NCI-H1092 treated with DMSO at 0.1 percent for 48 hours (cell line): Measurements from ENCODE around the gene FXYD2.

Source experiments
- DNase-seq: peaks from one replicate; lab custom pipeline; 2025; lab: John Stamatoyannopoulos, UW

FXYD2 gene

DNA sequence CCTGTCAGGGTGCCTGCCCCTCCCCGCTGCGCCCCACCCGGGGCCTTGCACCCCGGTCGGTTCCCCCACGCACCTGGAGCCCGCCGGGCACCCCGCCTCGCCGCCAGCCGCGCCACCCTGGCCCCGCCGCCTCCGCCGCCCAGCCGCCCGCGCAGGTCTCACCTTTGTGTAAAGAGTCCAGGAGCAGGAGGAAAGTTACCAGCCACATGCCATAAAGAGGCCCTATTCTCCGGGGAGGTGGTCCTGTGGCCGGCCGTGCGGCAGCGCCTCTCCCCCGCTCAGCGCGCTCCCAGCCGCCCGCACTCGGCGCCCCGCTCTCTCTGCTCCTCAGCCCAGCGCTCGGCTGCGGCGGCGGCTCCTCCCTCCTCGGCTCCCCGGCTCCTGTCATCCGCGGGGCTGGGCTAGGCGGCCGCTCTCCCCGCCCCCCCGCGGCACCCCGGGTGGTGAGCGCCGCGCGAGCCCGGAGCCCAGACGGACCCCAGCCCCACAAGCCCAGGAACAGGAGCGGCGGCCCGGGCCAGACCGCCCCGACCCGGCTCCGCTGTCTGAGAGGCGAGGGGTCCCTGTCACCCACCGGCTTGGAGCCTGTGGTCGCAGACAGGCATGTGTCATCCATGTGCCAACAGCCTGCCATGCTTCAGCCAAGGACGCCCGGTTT lies 27.5 kb downstream of the FXYD2 start, which contains the start of gene DSCAML1:
Gene DSCAML1 (minus strand): TSS at position 345 of the 658 bp plus-strand sequence. CDS start 137 bp downstream, at position 208.
- DNase-seq, result peak; percentile 70

DNA sequence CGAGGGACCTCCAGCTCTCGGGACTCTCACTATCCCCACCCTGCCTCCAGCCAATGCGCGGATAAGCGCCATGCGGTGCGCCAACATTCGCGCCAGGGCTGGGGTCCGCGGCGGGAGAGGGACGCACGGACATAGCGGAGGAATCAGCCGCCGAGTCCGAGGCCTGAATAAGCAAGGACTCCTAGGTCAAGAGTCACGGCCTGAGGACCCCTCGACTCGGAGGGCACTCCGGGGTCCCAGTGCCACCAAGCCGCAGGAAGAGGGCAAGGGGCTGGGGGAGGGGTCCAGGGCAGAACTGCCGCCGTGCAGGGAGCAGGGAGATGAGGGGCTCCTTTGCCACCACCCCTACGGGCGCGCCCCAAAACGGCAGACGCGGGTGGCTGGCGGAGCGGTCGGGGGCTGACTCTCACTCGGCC lies 28.1 kb downstream of the FXYD2 start:
- DNase-seq, result no peak

DNA sequence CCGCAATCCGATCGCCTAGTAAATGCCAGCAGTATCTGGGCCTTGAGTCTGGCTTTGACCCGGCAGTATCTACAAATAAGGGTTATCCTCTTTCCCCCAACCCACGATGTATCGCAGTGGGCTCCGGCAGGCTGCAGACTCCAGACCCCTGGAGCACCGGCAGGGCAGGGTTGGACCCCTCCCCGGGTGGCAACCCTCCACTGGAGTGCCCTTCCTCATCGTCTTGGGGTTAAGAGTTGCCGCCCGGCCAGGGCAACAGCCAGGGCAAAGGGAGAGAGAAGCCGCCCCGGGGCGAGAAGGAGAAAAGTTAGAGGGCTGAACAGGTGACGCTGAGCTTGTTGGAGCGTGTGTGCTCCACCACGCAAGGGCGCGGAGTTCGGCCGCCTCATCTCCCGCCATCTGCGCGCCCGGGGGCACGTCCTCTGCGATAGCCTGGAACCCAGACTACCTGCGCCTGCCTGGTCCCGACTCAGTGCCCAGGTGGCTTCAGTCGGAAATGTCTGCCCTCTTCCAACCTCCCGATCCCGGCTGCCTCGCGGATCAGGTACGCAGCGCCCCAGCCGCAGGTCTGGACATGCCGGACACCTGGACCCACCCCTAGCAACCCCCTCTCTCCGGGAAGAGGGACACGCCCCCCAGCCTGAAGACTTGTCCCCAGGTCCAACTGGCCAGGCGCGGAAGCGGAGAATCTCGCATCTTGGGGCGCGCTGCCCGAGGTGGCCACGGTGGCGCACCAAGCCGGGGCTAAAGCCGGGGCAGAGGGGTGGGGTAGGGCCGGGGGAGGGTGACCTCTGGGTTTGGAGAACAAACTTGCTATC lies 28.7 kb downstream of the FXYD2 start:
- DNase-seq, result no peak

DNA sequence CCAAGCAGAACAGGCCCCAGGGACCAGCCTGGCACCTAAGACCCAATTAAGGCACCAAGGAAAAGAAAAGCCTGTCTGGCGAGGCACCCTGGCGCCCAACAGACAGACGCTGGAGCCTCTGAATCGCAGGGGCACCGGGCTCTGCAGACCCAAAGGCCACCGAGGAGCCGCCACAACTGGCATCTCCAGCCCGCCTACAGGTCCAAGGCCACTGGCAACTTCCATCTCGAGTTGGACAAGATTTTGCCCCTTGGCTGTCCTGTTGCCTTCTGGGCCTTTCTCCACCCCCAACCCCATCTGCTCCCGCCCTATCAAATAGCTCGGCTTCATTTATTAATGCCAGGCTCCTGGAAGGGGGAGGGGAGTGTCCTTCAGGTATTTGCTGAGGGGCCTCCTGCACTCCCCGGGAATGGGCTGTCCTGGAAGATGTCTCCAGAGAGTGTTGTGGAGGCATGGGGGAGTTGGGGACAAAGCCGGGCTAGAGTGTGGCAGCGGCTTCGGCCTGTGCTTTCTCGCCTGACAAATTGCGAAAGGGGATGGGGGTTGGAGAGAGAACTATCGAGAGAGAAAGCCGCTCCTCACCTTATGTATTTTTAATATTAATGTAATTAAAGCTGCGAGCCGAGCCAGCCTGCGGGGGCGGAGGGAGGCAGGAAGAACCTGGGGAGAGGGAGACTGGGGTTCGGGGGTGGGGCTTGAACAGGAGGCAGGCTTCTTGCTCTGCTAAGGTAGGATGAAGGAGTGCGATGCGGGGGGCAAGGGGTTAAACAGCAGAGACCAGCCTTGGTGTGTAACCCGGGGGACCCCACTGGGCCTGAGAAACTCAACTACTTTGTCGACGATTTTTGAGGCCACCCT lies 29.5 kb downstream of the FXYD2 start:
- no peak for DNase-seq

DNA sequence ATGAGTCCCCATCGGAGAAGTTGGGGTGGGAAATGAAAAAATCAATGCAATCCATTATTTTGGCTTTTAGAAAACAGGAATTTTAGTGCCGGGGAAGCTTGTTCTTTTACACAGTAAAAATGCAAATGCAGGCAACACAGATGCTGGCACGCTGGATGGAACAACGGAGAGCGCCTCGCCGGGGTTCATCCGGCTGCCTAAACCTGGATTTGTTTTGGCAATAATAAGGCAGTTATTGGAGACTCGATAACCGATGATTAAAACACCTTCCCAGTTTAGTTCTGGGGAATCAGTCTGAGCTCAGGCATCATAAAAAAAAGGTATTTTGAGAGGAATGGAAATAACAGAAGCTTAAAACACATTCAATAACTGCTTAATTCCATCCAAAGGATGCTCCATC lies 30.4 kb downstream of the FXYD2 start:
- DNase-seq, result no peak

DNA sequence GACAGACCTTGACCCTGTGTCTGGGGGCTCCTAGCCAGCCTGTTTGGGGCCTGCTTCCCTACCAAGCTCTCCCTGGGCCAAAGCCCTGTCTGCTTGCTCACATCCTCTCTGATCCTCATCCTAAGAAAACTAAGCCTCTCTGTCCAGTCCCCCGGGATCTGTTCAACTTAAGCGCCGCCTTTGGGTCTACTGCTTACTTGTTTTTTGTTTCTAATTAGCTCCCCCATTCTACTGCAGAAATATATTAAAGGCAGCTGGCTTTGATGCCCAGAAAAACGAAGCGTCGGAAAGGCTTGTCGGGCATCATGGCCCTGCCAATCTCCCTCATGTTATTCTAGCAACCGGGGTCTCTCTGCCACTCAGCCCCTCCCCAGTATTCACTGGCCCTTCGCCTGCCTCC lies 31.0 kb downstream of the FXYD2 start:
- DNase-seq, result no peak

DNA sequence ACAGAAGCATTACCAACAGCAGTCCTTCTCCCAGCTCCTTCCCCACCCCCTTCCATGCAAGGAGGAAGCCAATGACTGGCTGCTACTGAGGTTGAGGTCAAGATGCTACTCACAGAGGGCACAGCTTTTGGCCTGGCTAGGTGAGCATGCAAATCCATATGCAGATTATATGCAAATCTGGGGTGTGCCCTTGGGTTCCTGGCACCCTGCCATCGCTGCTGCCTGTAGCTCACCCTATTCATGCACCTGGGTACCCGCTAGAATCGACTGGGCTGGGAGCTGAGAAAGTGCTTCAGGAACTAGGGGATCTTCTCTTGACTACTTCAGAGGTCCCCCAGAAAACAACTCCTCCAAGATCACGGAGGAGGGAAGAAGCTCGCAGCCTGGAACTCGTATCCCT lies 31.6 kb downstream of the FXYD2 start:
- DNase-seq, result no peak

DNA sequence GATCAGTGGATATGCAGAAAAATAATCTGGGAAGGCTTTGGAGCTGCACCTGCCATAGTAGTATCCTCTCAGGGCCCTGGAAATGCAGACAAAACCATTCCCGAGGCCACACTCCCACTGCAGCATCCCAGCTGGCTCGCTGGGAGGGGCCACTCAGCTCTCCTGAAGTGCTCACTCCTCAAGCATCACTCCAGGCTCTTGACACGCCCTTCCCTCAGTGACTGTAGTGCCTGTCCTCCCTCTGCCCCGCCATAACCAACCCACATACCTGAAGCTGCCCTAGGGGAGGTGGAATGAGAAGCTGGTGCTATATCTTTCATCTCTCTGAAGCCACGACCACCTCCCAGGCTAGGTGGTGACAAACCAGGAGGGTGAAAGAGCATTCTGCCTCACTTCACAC lies 32.3 kb downstream of the FXYD2 start:
- DNase-seq, result peak; percentile 35

DNA sequence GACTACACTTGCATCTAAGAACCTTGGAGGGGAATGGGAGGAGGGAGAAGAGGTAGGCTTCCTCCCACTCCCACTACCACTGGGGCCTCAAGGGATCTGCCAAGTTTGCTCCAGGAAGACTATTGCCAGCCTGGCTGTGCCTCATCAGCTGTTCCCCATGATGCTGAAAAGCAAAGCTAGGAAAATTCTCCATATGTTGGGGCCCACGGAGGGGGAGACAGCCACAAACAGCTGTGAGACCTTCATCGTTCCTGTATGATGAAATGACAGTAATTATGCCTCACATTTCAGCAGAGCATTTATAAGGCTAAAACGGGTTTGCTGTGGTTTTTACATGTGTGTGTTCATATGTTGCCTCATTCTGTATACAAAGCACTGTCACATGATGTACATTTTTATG lies 34.3 kb downstream of the FXYD2 start:
- DNase-seq, result no peak

DNA sequence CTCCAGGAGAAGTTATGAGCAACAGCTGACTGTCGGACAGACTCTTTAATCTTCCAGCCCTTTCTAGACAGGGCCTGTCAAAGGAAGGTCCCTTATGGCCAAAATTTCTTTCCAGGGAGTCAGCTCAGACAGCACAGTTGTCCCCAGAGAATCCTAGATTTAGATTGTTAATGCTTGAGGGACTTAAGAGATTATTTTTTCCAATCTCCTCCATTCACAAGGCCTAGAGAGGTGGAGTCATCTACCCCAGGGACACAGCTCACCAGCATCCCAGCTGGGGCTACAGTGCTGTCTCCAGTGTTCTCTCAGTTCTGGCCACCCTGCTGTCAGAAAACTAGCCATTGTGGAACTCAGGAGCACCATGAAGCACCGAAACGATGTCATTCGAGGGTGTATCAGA lies 35.3 kb downstream of the FXYD2 start:
- no peak for DNase-seq

DNA sequence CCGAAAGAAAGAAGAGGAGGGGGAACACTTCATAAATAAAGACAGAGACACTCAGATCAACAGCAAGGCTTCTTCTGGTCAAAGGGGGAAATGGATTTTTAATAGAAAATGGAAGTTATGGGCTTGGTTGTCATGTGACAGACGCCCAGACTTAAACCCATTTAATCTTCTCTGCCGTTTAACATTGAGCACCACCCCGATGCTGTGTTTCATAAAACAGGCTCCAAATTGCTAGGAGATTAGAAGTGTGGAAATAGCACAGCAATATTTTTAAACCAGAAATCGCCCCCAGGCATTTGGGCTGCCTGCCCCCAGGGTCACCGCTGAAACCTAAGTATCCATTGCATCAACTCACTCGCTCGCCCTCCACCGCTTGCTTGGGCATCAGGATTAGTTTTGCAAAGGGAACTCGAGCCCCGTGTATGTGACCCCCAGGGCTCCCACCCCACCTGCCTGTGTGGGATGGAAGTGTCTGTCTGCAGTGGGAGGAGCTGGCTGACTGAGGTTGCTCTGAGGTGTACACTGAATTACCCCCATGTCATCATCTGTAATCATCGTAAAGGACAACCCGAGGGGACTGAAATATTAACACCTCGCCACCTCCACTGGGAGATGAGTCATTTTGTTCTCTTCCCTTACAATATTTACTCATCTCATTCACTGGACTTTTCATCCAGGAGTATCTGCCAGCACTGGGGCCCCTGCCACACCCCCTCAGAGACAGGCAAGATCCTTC lies 38.2 kb downstream of the FXYD2 start:
- no peak for DNase-seq

DNA sequence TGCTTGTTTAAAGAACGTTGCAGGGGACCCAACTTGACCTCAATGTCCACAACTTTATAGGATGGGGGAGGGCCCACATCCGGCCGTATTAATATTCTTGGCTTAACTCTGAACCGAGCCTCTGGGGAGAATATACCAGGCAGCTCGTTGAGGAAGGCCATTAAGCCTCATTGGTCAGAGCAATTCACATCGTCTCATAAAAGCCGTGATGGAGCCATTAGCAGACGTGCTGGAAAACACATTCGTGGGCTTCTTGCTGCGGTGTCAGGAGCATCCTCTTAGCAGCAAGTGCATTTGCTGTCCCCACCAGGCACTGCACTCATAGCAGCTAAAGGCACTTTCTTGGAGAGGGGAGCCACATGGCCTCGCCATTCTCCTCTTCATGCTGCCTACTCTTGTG lies 42.4 kb downstream of the FXYD2 start:
- DNase-seq, result peak; percentile 73

DNA sequence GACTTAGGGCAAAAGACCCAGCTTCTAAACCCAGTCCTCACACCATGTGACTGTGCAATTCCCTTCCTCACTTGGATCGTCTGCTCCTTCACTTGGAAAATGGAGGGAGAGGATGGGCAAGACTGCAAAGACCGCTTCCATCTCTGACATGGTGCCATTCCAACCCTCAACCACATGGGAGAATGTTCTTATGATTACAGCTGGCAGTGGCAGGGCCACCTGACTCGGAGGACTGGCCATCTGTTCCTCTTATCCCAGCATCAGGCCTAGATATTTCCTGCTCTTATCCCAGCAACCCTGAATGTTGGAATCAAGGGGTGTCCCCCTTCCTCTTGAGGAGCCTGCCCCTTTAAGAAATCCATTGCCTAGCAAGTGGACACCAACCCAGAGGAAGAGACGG lies 42.9 kb downstream of the FXYD2 start:
- peak; percentile 67 for DNase-seq

DNA sequence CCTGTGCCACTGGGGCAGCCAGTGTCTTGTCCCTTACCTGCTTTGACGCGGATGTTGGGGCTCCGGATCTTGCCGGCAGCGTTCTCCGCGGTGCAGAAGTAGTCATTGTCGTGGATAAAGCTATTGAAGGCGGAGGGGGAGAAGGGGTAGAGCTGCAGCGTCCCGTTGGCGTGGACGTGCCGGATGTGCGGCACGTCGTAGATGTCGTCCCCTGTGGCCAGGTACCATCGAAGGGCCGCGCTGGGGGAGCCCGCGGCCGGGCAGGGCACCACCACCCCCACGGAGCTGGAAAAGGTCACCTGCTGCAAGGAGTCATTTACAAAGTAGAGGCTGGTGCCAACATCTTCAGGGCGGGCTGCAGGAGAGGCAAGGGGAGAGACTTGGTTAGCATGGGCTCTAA lies 44.1 kb downstream of the FXYD2 start:
- DNase-seq, result no peak

DNA sequence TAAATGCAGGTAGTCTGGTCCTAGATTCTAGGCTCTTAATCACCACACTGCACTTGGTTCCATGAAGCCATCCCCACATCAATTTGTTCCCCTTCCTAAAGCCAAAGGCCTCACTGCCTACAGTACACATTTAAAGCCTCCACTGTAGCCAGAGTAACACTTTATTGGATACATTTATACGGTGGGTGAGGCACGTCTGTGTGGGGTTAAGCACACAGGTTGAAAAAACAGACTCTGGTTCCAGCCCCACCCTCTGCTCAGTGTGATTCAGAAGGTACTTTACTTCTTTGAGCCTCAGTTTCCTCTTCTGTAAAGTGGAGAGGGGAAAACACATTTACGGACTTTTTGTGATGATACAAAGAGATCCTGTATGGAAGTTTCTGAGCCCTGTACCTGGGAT lies 50.0 kb downstream of the FXYD2 start:
- DNase-seq, result no peak

DNA sequence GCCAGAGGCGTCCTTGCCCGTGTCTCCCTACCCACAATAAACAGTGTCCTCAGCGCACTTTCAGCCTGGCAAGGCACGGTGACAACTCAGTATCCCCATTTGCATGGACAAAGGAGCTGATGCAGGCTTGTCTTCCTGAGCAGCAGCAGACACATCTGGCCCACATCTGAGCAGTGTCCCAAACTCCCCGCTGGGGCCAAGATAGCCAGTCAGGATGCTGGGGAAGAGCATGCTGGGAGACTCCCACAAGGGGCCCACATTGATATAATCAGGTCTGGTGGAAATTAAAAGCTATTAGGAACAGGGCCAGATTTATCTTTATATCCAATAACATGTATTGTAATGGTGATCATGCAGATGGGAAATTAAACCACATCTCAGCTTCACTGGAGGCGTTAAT lies 52.2 kb downstream of the FXYD2 start:
- DNase-seq, result no peak

DNA sequence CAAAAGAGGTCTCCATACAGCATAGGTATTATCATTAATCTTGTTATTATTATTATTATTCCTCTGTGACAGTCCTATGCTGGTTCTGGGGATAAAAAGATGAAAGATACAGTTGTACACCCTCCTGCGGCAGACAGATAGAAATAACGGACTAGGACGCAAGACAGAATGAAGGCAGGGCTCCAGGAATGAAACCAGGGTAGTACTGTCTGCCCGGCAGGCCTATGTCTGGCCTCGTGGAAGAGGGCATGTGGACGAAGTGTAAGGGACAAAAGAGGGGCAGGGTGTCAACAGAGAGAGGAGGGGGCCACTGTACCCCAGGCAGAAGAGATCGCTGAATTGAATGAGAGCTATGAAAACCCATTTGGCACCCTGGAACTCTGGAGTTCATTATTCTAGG lies 52.7 kb downstream of the FXYD2 start:
- no peak for DNase-seq

DNA sequence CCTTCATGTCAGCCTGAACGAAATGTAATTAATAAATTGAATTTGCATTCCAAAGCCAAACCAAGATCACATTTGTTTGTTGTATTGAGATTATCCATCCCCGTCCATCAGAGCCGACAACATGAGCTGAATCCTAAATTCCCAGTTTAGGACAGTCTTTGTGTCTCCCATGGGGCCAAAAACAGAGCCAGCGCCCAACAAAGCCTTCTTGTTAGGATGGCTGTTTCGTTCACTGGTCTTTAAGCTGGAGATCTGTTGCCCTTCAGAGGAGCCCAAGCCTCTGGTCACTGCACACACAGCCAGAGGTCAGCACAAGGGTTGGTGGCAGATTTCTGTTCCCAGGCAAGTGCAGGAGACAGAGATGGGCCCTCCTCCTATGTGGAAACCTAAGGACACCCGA lies 53.3 kb downstream of the FXYD2 start:
- no peak for DNase-seq

DNA sequence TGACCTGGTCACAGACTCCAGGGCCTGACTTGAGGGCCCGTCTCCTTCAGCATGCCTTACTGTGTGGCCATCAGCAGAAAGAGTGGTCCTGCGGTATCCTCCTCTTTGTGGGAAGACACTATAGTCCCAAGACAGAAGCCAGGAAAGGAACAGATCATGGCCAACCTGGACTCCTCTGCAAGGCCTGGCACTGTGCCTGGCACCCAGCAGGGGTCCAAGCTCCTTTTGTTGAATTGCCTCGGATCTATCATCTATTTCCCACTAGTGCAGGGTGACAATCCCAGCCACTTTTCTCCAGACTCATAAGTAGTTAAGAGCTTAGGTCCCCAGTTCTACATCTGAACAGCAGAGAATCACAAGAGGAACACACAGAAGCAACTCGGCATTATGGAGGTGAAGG lies 54.5 kb downstream of the FXYD2 start:
- DNase-seq, result peak; percentile 32
